OCI-LY7 (cell line): ENCODE results near the gene LCN6.

Experiments used
- CTCF ChIP-seq: fragments of 200-600 bp; sonication (generic); conservative IDR thresholded peaks from 2 replicates; pipeline ENCODE4 v1.5.1; 2014; ENCODE audit warnings: mild to moderate bottlenecking, antibody characterized with exemption, low read length, moderate library complexity, mixed read lengths
- EZH2phosphoT487 ChIP-seq: fragments of 200-600 bp; sonication (generic); IDR thresholded peaks from 2 replicates; pipeline ENCODE4 v1.6.1; 2018; ENCODE audit warnings: low read depth, borderline replicate concordance, mild to moderate bottlenecking, mixed run types, antibody characterized with exemption, low read length, moderate library complexity, mixed read lengths

GRCh38 chr9:136698635-136699246, 49.6 kb downstream of the LCN6 start:
- TF ChIP-seq CTCF: no peak
- no peak for TF ChIP-seq EZH2phosphoT487
